HCT116 (cell line): Measurements from ENCODE around the gene TEX48. TPM values are rescaled to one million over a fixed set of nuclear protein-coding genes. Genes with fewer than 3 reads are reported as not detected.

Source experiments
- ATAC-seq: fragments of 200-7000 bp; cut with Tn5 transposase; 2 replicates; pipeline ENCODE4 v1.9.1; 2020; ENCODE audit warnings: mild to moderate bottlenecking, moderate library complexity
- BruUV-seq: library from RNA; stranded (reverse); fragments of 400-500 nt; replicated peaks from 2 replicates; lab custom pipeline; 2021; lab: Mats Ljungman, UMichigan
- CTCF ChIA-PET: fragments of 300-600 bp; sonication (Branson Sonifier 250); formaldehyde crosslinking; loops from one replicate; lab custom pipeline; 2021; ENCODE audit warnings: antibody characterized with exemption; lab: Charles Lee
- POLR2A ChIA-PET: fragments of 300-600, 350-600 bp; sonication (Branson Sonifier 250); formaldehyde crosslinking; loops from one replicate; lab custom pipeline; 2021; ENCODE audit warnings: antibody characterized with exemption; lab: Charles Lee
- RAD21 ChIA-PET, 2 experiments: fragments of 300-600 bp; sonication (Branson Sonifier 250); formaldehyde crosslinking; loops; one replicate each; lab custom pipeline; 2023; ENCODE audit warnings: low total read pairs in 2 of 2; ENCODE audit not compliant: uncharacterized antibody in 2 of 2, unreplicated experiment in 2 of 2, low non-redundant PET in 1 of 2; lab: Charles Lee
- DNase-seq: peaks from one replicate; pipeline ENCODE4 v3.0.0-alpha.2; 2010; ENCODE audit warnings: low read depth, low spot score
- H2AFZ ChIP-seq: fragments of 200-600 bp; shearing (Covaris generic), sonication (generic); 2 replicates; pipeline ENCODE4 v1.6.1; 2017; ENCODE audit warnings: low read depth, mixed run types, mixed read lengths, antibody characterized with exemption, low read length; ENCODE audit not compliant: poor library complexity, severe bottlenecking
- H3K27ac ChIP-seq: 2 replicates; pipeline ENCODE4 v1.5.1; 2012; ENCODE audit warnings: low read depth, low read length
- H3K27me3 ChIP-seq: fragments of 200-600 bp; sonication (generic); 2 replicates; pipeline ENCODE4 v1.6.1; 2016; ENCODE audit warnings: mixed run types, low read length, mixed read lengths; ENCODE audit not compliant: insufficient read depth
- H3K36me3 ChIP-seq, 2 experiments: fragments of 200-500 bp in 1 of 2; fragments of 200-600 bp in 1 of 2; sonication (Bioruptor generic) in 1 of 2; sonication (generic) in 1 of 2; 2 replicates each; pipeline versions ENCODE4 v1.5.1 to v1.6.1; 2014 to 2016; ENCODE audit warnings: low read length in 2 of 2, inconsistent platforms in 1 of 2, mixed read lengths in 1 of 2, mixed run types in 1 of 2; ENCODE audit not compliant: insufficient read depth in 2 of 2, control insufficient read depth in 1 of 2
- H3K4me1 ChIP-seq, 2 experiments: fragments of 200-600 bp in 1 of 2; sonication (generic) in 1 of 2; 2 replicates each; pipeline versions ENCODE4 v1.5.1 to v1.6.1; 2012 to 2017; ENCODE audit warnings: low read length in 2 of 2, inconsistent platforms in 1 of 2, mild to moderate bottlenecking in 1 of 2, mixed read lengths in 1 of 2, mixed run types in 1 of 2, moderate library complexity in 1 of 2; ENCODE audit not compliant: insufficient read depth in 2 of 2, control insufficient read depth in 1 of 2
- H3K4me2 ChIP-seq: fragments of 200-600 bp; sonication (generic); 2 replicates; pipeline ENCODE4 v1.6.1; 2017; ENCODE audit warnings: mixed run types, low read length, mixed read lengths
- H3K4me3 ChIP-seq, 2 experiments: fragments of 200-600 bp in 1 of 2; sonication (generic) in 1 of 2; replicated peaks in 1 of 2; 2 replicates each; pipeline ENCODE4 v1.5.1; 2011 to 2016; ENCODE audit warnings: low read length in 2 of 2, control low read depth in 1 of 2, low read depth in 1 of 2, mild to moderate bottlenecking in 1 of 2, mixed read lengths in 1 of 2, mixed run types in 1 of 2
- H3K79me2 ChIP-seq: fragments of 200-600 bp; sonication (generic); 2 replicates; pipeline ENCODE4 v1.6.1; 2017; ENCODE audit warnings: mild to moderate bottlenecking, mixed run types, low read length, moderate library complexity, mixed read lengths; ENCODE audit not compliant: insufficient read depth
- H3K9ac ChIP-seq: fragments of 200-600 bp; sonication (generic); 2 replicates; pipeline ENCODE4 v1.6.1; 2016; ENCODE audit warnings: low read length, mixed read lengths
- H3K9me2 ChIP-seq: fragments of 200-600 bp; sonication (generic), shearing (Covaris generic); 2 replicates; pipeline ENCODE4 v1.6.1; 2017; ENCODE audit warnings: mixed run types, mild to moderate bottlenecking, moderate library complexity; ENCODE audit not compliant: insufficient read depth
- H3K9me3 ChIP-seq, 2 experiments: fragments of 200-500 bp in 1 of 2; fragments of 200-600 bp in 1 of 2; sonication (Bioruptor generic) in 1 of 2; sonication (generic) in 1 of 2; 2 replicates each; pipeline ENCODE4 v1.6.1; 2014 to 2017; ENCODE audit warnings: low read length in 2 of 2, mixed read lengths in 2 of 2, inconsistent platforms in 1 of 2, low read depth in 1 of 2, mild to moderate bottlenecking in 1 of 2, mixed run types in 1 of 2, moderate library complexity in 1 of 2; ENCODE audit not compliant: control insufficient read depth in 1 of 2, insufficient read depth in 1 of 2
- H4K20me1 ChIP-seq: fragments of 200-600 bp; sonication (generic), shearing (Covaris generic); 2 replicates; pipeline ENCODE4 v1.6.1; 2017; ENCODE audit warnings: mixed run types, mild to moderate bottlenecking, moderate library complexity; ENCODE audit not compliant: insufficient read depth
- ATF3 ChIP-seq: IDR thresholded peaks from 2 replicates; pipeline ENCODE4 v1.6.1; 2012
- CTCF ChIP-seq, 3 experiments: fragments of 200-600 bp in 1 of 3; sonication (generic) in 1 of 3; IDR thresholded peaks in 2 of 3; conservative IDR thresholded peaks in 1 of 3; 2 replicates each; pipeline ENCODE4 v1.5.1; 2012 to 2017; ENCODE audit warnings: low read depth in 2 of 3, low read length in 2 of 3, antibody characterized with exemption in 1 of 3, borderline replicate concordance in 1 of 3, control low read depth in 1 of 3, mild to moderate bottlenecking in 1 of 3, mixed read lengths in 1 of 3, mixed run types in 1 of 3, moderate library complexity in 1 of 3; ENCODE audit not compliant: insufficient read depth in 1 of 3
- EZH2 ChIP-seq: fragments of 200-600 bp; sonication (generic); IDR thresholded peaks from 2 replicates; pipeline ENCODE4 v1.6.1; 2017; ENCODE audit warnings: antibody characterized with exemption, mixed run types
- MAX ChIP-seq: IDR thresholded peaks from 2 replicates; pipeline ENCODE4 v1.6.1; 2012
- RAD21 ChIP-seq: IDR thresholded peaks from 2 replicates; pipeline ENCODE4 v1.6.1; 2012; ENCODE audit warnings: low read depth, mild to moderate bottlenecking
- SIN3A ChIP-seq: IDR thresholded peaks from 2 replicates; pipeline ENCODE4 v1.6.1; 2012; ENCODE audit warnings: low read depth
- SP1 ChIP-seq: IDR thresholded peaks from 2 replicates; pipeline ENCODE4 v1.6.1; 2012; ENCODE audit warnings: low read depth
- TCF7L2 ChIP-seq: IDR thresholded peaks from 2 replicates; pipeline ENCODE4 v1.7.0; 2011; ENCODE audit warnings: borderline replicate concordance, inconsistent platforms; ENCODE audit not compliant: insufficient read depth, insufficient read length; ENCODE audit errors: extremely low read depth
- YY1 ChIP-seq: IDR thresholded peaks from 2 replicates; pipeline ENCODE4 v1.6.1; 2011; ENCODE audit warnings: low read length, low read depth, moderate library complexity, mild to moderate bottlenecking; ENCODE audit not compliant: insufficient replicate concordance; ENCODE audit errors: extremely low read depth
- ZBTB33 ChIP-seq: IDR thresholded peaks from 2 replicates; pipeline ENCODE4 v1.6.1; 2011; ENCODE audit warnings: mild to moderate bottlenecking, low read length, moderate library complexity; ENCODE audit not compliant: insufficient replicate concordance; ENCODE audit errors: extremely low read depth
- ZNF274 ChIP-seq: fragments of 200-500 bp; sonication (Bioruptor generic); IDR thresholded peaks from 2 replicates; pipeline ENCODE4 v1.6.1; 2014; ENCODE audit warnings: mild to moderate bottlenecking, low read depth, low read length, inconsistent platforms
- intact Hi-C: fragments of 100-400 bp; cut with micrococcal nuclease; formaldehyde crosslinking; loops from 2 replicates; pipeline ENCODE4 v1.10.0; 2022
- total RNA-seq: library from RNA; stranded (reverse); gene quantifications from one replicate; pipeline ENCODE4 v1.2.1, GENCODE V29; 2021; ENCODE audit not compliant: unreplicated experiment

Gene TEX48
- total RNA-seq, 1 experiment from 2014 or later = not detected

GRCh38 chr9:114689813-114690212 is 7.8 kb upstream of the TEX48 start:
- intact Hi-C loops = no loop called here
- no peak overlapping the region for H3K9ac ChIP-seq
- H3K27ac ChIP-seq = no peak overlapping the region

GRCh38 chr9:114688909-114689610 is 7.1 kb upstream of the TEX48 start:
- CTCF ChIA-PET = interaction anchor here (0.9 kb wide), 2 partner anchors 17 to 218 kb away, joined by 3 read pairs; no protein-coding TSS in a partner anchor
- BruUV-seq = no TSS peak
- no peak for TF ChIP-seq TCF7L2
- TF ChIP-seq ZNF274 = no peak
- no peak for TF ChIP-seq RAD21
- no peak for TF ChIP-seq SIN3A
- TF ChIP-seq MAX = no peak
- no peak for TF ChIP-seq ZBTB33
- no peak for TF ChIP-seq YY1
- TF ChIP-seq SP1 = no peak
- TF ChIP-seq CTCF (IDR thresholded peaks at IDR 0.05 in 2 of 3, conservative IDR thresholded peaks at IDR 0.05 in 1 of 3; ENCODE audit: borderline replicate concordance in 1 of 3, insufficient read depth in 1 of 3, low read depth in 2 of 3, low read length in 2 of 3) = no peak

More at GRCh38 chr9:114689813-114690212, 7.8 kb upstream of the TEX48 start:
- Histone ChIP-seq H3K36me3 (no peaks in the 10 kb centered on the region), H3K9me2 (no peaks in the 10 kb centered on the region), H3K79me2 (no peaks in the 10 kb centered on the region), H3K4me2 (no peak overlapping the region; the same call in 1 of the 2 replicates), H3K4me3 (no peak overlapping the region), H3K4me1 (peaks cover 16 to 43% of the 10 kb centered on the region in 2 experiments), H3K9me3 (no peaks in the 10 kb centered on the region), H4K20me1 (no peaks in the 10 kb centered on the region), H3K27me3 (peaks cover 5% of the 10 kb centered on the region; the same call in 1 of the 2 replicates), H2AFZ (no peak overlapping the region)
- no TSS peak for BruUV-seq
- POLR2A ChIA-PET = no interaction called here
- ATAC-seq (no peak), DNase-seq (no peak)
- RAD21 ChIA-PET = interaction anchor here in 1 of 2 experiments (0.6 kb wide), 1 partner anchor 329 kb away, joined by 3 read pairs; no protein-coding TSS in a partner anchor
- CTCF ChIA-PET = interaction anchor here (0.9 kb wide), 2 partner anchors 16 to 217 kb away, joined by 3 read pairs; no protein-coding TSS in a partner anchor
- TF ChIP-seq MAX (no peak), SIN3A (no peak), RAD21 (no peak), ATF3 (no peak), SP1 (no peak), EZH2 (no peak)

More at GRCh38 chr9:114688909-114689610, 7.1 kb upstream of the TEX48 start:
- DNase-seq = no peak
- H3K4me3 ChIP-seq = no peak overlapping the region
- H3K36me3 ChIP-seq = no peaks in the 10 kb centered on the region
- H3K27me3 ChIP-seq = peaks cover 5% of the 10 kb centered on the region; the same call in 1 of the 2 replicates
- intact Hi-C loops = no loop called here
- ATAC-seq = no peak
- ChIA-PET RAD21 (no interaction called here), POLR2A (no interaction called here)
- H3K9ac ChIP-seq = no peak overlapping the region
- no peaks in the 10 kb centered on the region for H3K9me2 ChIP-seq
- peaks cover 16 to 37% of the 10 kb centered on the region in 2 experiments for H3K4me1 ChIP-seq
- H3K79me2 ChIP-seq = no peaks in the 10 kb centered on the region
- H4K20me1 ChIP-seq = no peaks in the 10 kb centered on the region
- H3K4me2 ChIP-seq = no peak overlapping the region
- H3K27ac ChIP-seq = no peak overlapping the region
- no peaks in the 10 kb centered on the region for H3K9me3 ChIP-seq
- no peak overlapping the region for H2AFZ ChIP-seq
